ENCODE measurements around the gene ABCB1.
"Not testable (repeated sequence)": the region's sequence is repeated elsewhere in the genome, so short reads cannot be mapped to it uniquely, and the experiment has no call there.

DNA sequence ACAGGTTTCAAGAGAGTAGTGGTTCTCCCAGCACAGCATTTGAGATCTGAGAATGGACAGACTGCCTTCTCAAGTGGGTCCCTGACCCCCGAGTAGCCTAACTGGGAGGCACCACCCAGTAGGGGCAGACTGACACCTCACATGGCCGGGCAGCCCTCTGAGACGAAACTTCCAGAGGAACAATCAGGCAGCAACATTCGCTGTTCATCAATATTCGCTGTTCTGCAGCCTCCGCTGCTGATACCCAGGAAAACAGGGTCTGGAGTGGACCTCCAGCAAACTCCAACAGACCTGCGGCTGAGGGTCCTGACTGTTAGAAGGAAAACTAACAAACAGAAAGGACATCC is 135.2 kb downstream of the ABCB1 start:
- TF ChIP-seq, protein P1, sequence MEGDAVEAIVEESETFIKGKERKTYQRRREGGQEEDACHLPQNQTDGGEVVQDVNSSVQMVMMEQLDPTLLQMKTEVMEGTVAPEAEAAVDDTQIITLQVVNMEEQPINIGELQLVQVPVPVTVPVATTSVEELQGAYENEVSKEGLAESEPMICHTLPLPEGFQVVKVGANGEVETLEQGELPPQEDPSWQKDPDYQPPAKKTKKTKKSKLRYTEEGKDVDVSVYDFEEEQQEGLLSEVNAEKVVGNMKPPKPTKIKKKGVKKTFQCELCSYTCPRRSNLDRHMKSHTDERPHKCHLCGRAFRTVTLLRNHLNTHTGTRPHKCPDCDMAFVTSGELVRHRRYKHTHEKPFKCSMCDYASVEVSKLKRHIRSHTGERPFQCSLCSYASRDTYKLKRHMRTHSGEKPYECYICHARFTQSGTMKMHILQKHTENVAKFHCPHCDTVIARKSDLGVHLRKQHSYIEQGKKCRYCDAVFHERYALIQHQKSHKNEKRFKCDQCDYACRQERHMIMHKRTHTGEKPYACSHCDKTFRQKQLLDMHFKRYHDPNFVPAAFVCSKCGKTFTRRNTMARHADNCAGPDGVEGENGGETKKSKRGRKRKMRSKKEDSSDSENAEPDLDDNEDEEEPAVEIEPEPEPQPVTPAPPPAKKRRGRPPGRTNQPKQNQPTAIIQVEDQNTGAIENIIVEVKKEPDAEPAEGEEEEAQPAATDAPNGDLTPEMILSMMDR (IDR thresholded peaks at IDR 0.05; ENCODE audit: low read length), result not testable (repeated sequence)
- TF ChIP-seq EZH2 (IDR thresholded peaks at IDR 0.05; ENCODE audit: borderline replicate concordance, low read length), result not testable (repeated sequence)
